Measurements from ENCODE around the gene STON1.

DNA sequence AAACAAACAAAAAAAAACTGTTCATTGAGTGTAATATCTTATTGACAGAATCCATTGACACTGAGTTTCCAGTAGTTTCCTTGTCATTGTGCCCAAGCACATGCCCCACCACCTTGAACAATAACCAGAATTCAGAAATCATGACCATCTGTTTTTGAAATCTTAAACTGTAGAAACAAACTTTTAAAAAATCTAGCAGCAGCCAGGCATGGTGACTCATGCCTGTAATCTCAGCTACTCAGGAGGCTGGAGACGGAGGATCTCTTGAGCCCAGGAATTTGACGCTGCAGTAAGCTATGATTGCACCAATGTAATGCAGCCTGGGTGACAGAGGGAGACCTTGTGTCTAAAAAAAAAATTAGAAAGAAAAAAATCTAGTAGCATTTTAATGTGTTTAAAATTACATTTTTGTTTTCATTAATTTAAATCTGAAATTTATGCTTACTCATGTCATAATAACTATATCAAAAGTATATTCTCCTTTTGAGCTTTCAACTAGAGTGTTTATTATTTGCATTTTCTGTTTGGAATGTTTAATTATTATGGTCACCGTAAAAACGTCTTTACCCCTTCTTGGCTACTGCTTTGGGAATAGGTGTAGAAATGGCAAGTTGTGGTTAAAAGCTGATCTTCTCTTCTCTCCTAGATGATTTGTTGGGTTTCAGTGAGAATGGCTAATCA, 25.2 kb upstream of the STON1 start:
- no peak for TF ChIP-seq EP300 (IDR thresholded peaks at IDR 0.05)
- no peak for TF ChIP-seq CTCF (IDR thresholded peaks at IDR 0.05)
